GM23338 (cell line): ENCODE results near the gene ULK4. TPM values are rescaled to one million over a fixed set of nuclear protein-coding genes. Genes with fewer than 3 reads are reported as not detected.

Source experiments
- ATAC-seq: fragments of 200-7000 bp; cut with Tn5 transposase; 3 replicates; pipeline ENCODE4 v1.9.1; 2020
- DNase-seq: peaks from one replicate; pipeline ENCODE4 v3.0.0-alpha.2; 2015; ENCODE audit warnings: low spot score
- H2AFZ ChIP-seq: fragments of 200-600 bp; sonication (generic); 2 replicates; pipeline ENCODE4 v1.8.0; 2016; ENCODE audit warnings: antibody characterized with exemption, mild to moderate bottlenecking, moderate library complexity
- H3F3A ChIP-seq: fragments of 200-600 bp; sonication (generic); replicated peaks from 2 replicates; pipeline ENCODE4 v1.8.0; 2017; ENCODE audit warnings: antibody characterized with exemption, mixed run types, low read depth
- H3K27ac ChIP-seq: fragments of 200-600 bp; sonication (generic); 2 replicates; pipeline ENCODE4 v1.6.1; 2016; ENCODE audit warnings: low read depth
- H3K27me3 ChIP-seq: fragments of 200-600 bp; sonication (generic); 2 replicates; pipeline ENCODE4 v1.8.0; 2016; ENCODE audit warnings: mild to moderate bottlenecking, mixed run types, moderate library complexity; ENCODE audit not compliant: insufficient read depth
- H3K36me3 ChIP-seq: fragments of 200-600 bp; sonication (generic); 2 replicates; pipeline ENCODE4 v1.8.0; 2016; ENCODE audit warnings: mild to moderate bottlenecking; ENCODE audit not compliant: insufficient read depth
- H3K4me1 ChIP-seq: fragments of 200-600 bp; sonication (generic); 2 replicates; pipeline ENCODE4 v1.8.0; 2016; ENCODE audit warnings: mild to moderate bottlenecking, moderate library complexity; ENCODE audit not compliant: insufficient read depth
- H3K4me2 ChIP-seq: fragments of 200-600 bp; sonication (generic); 2 replicates; pipeline ENCODE4 v1.7.1; 2017; ENCODE audit warnings: mixed run types
- H3K4me3 ChIP-seq: fragments of 200-600 bp; sonication (generic); 2 replicates; pipeline ENCODE4 v1.6.1; 2016; ENCODE audit warnings: mixed run types
- H3K79me2 ChIP-seq: fragments of 200-600 bp; sonication (generic); replicated peaks from 2 replicates; pipeline ENCODE4 v1.8.0; 2017; ENCODE audit warnings: mild to moderate bottlenecking; ENCODE audit not compliant: insufficient read depth
- H3K9me2 ChIP-seq: fragments of 200-600 bp; sonication (generic); 2 replicates; pipeline ENCODE4 v1.8.0; 2017; ENCODE audit not compliant: insufficient read depth
- H4K20me1 ChIP-seq: fragments of 200-600 bp; sonication (generic); replicated peaks from 2 replicates; pipeline ENCODE4 v1.8.0; 2017; ENCODE audit warnings: mild to moderate bottlenecking; ENCODE audit not compliant: insufficient read depth
- H3K27ac Mint-ChIP-seq: 2 replicates; pipeline ENCODE4 v1.8.0; 2020; ENCODE audit warnings: inconsistent platforms, mild to moderate bottlenecking, moderate library complexity, mixed read lengths
- H3K27me3 Mint-ChIP-seq: 3 replicates; pipeline ENCODE4 v1.8.0; 2022; ENCODE audit warnings: low read depth, mild to moderate bottlenecking, moderate library complexity, mixed read lengths, inconsistent platforms; ENCODE audit not compliant: insufficient read depth, poor library complexity
- H3K36me3 Mint-ChIP-seq: 3 replicates; pipeline ENCODE4 v1.8.0; 2021; ENCODE audit warnings: low read depth, mild to moderate bottlenecking, inconsistent platforms, moderate library complexity, mixed read lengths
- H3K4me1 Mint-ChIP-seq: 3 replicates; pipeline ENCODE4 v1.8.0; 2020; ENCODE audit warnings: mild to moderate bottlenecking, inconsistent platforms, mixed read lengths
- H3K4me3 Mint-ChIP-seq: 3 replicates; pipeline ENCODE4 v1.8.0; 2021; ENCODE audit warnings: moderate library complexity, mild to moderate bottlenecking, inconsistent platforms, mixed read lengths
- H3K9me3 Mint-ChIP-seq: 3 replicates; pipeline ENCODE4 v1.8.0; 2020; ENCODE audit warnings: moderate library complexity, mild to moderate bottlenecking, inconsistent platforms, mixed read lengths
- CREB1 ChIP-seq: fragments of 250-450 bp; sonication (Bioruptor Pico); IDR thresholded peaks from 2 replicates; pipeline ENCODE4 v1.5.0; 2020; ENCODE audit warnings: low read depth, mild to moderate bottlenecking, moderate library complexity
- CTCF ChIP-seq, 2 experiments: fragments of 200-600 bp in 1 of 2; sonication (generic) in 1 of 2; conservative IDR thresholded peaks; 2 replicates each; pipeline versions ENCODE4 v1.5.1 to v1.6.1; 2016 to 2017; ENCODE audit warnings: antibody characterized with exemption in 2 of 2, low read depth in 2 of 2, mild to moderate bottlenecking in 2 of 2, moderate library complexity in 1 of 2
- ETS1 ChIP-seq: IDR thresholded peaks from 2 replicates; pipeline ENCODE4 v1.6.1; 2016; ENCODE audit warnings: antibody characterized with exemption
- EZH2phosphoT487 ChIP-seq: fragments of 200-600 bp; sonication (generic); IDR thresholded peaks from one replicate; pipeline ENCODE4 v1.8.1; 2018; ENCODE audit warnings: antibody characterized with exemption; ENCODE audit not compliant: unreplicated experiment
- NANOG ChIP-seq: IDR thresholded peaks from 2 replicates; pipeline ENCODE4 v1.6.1; 2016; ENCODE audit warnings: antibody characterized with exemption, borderline replicate concordance
- POLR2AphosphoS5 ChIP-seq: IDR thresholded peaks from 2 replicates; pipeline ENCODE4 v1.6.1; 2016; ENCODE audit warnings: antibody characterized with exemption, low read depth
- REST ChIP-seq: IDR thresholded peaks from one replicate; pipeline ENCODE4 v1.6.1; 2018; ENCODE audit warnings: antibody characterized with exemption; ENCODE audit not compliant: unreplicated experiment
- STAT1 ChIP-seq: IDR thresholded peaks from one replicate; pipeline ENCODE4 v1.6.1; 2016; ENCODE audit warnings: antibody characterized with exemption; ENCODE audit not compliant: unreplicated experiment
- ZNF114 ChIP-seq: fragments of 250-450 bp; sonication (Bioruptor Pico); IDR thresholded peaks from 2 replicates; pipeline ENCODE4 v1.5.0; 2020; ENCODE audit warnings: mild to moderate bottlenecking, moderate library complexity
- ZNF331 ChIP-seq: fragments of 250-450 bp; sonication (Bioruptor Pico); IDR thresholded peaks from 2 replicates; pipeline ENCODE4 v1.5.0; 2020; ENCODE audit warnings: low read depth, mild to moderate bottlenecking, moderate library complexity
- ZNF462 ChIP-seq: fragments of 250-450 bp; sonication (Bioruptor Pico); IDR thresholded peaks from 2 replicates; pipeline ENCODE4 v1.5.0; 2020; ENCODE audit warnings: mild to moderate bottlenecking, moderate library complexity
- polyA plus RNA-seq: library from polyadenylated mRNA; unstranded; fragments of >200 nt; fragmentation: Nextera tagmentation; extraction: Ambion mirVana; gene quantifications from 2 replicates; pipeline ENCODE4 v1.2.1, GENCODE V29; 2016
- total RNA-seq: library from RNA; depleted of rRNA; stranded (reverse); fragments of >200 nt; shearing (Covaris generic); gene quantifications from 2 replicates; pipeline ENCODE4 v1.2.3, GENCODE V29; 2014

Gene ULK4
- total and polyA plus RNA-seq, 2 experiments from 2014 or later, result 20.8 to 41.4 TPM

- no peak overlapping the region for H3K4me2 ChIP-seq
- no peaks in the 10 kb centered on the region for H3F3A ChIP-seq
- Mint-ChIP-seq H3K4me3 (no peak overlapping the region), H3K4me1 (no peaks in the 10 kb centered on the region; the same call in 2 of the 3 replicates), H3K36me3 (peaks cover 21% of the 10 kb centered on the region), H3K27ac (no peak overlapping the region), H3K27me3 (peaks cover 2% of the 10 kb centered on the region), H3K9me3 (peaks cover 13% of the 10 kb centered on the region)
- no peaks in the 10 kb centered on the region for H3K9me2 ChIP-seq
- TF ChIP-seq ETS1, result no peak
- no peak for TF ChIP-seq ZNF462 (CRISPR knock-in tag)
- TF ChIP-seq CTCF (conservative IDR thresholded peaks at IDR 0.05; ENCODE audit: low read depth in 2 of 2), result no peak
- no peak for TF ChIP-seq REST
- no peak for TF ChIP-seq ZNF331
- no peak for TF ChIP-seq NANOG
- TF ChIP-seq STAT1, result no peak
- TF ChIP-seq CREB1 (CRISPR knock-in tag), result no peak
- no peak for TF ChIP-seq EZH2phosphoT487
- no peak for TF ChIP-seq POLR2AphosphoS5
- TF ChIP-seq ZNF114 (CRISPR knock-in tag), result no peak
- DNase-seq (no peak), ATAC-seq (no peak)
- no peaks in the 10 kb centered on the region for H3K36me3 ChIP-seq
- H2AFZ ChIP-seq, result no peak overlapping the region
- H3K27me3 ChIP-seq, result no peaks in the 10 kb centered on the region
- no peaks in the 10 kb centered on the region for H3K79me2 ChIP-seq
- H3K27ac ChIP-seq, result no peak overlapping the region
- H3K4me1 ChIP-seq, result no peaks in the 10 kb centered on the region
- H3K4me3 ChIP-seq, result no peak overlapping the region
- no peaks in the 10 kb centered on the region for H4K20me1 ChIP-seq
These were observed 263.0 kb downstream of the ULK4 start for GRCh38 chr3:41698898-41699297.
